Activated T-cell treated with anti-CD3 and anti-CD28 coated beads for 24 hours (primary cell): ENCODE measurements around the gene SIX3.

Experiments
- DNase-seq: peaks from one replicate; pipeline ENCODE4 v3.0.0-alpha.2; 2020; ENCODE audit warnings: low read depth

SIX3 gene

GRCh38 chr2:44941551-44942234 lies at the start of gene SIX3:
SIX3 (plus strand) TSS chr2:44941702; CDS start chr2:44942105, 403 bp downstream.
- peak; percentile 35 for DNase-seq

GRCh38 chr2:44894058-44894457 lies 47.4 kb upstream of the SIX3 start:
- no peak for DNase-seq

GRCh38 chr2:44895061-44895460 lies 46.4 kb upstream of the SIX3 start:
- no peak for DNase-seq

GRCh38 chr2:44897406-44897805 lies 44.1 kb upstream of the SIX3 start:
- DNase-seq: no peak

- DNase-seq: no peak
Observed at GRCh38 chr2:44902217-44903137, 39.0 kb upstream of the SIX3 start.

- DNase-seq: no peak
Observed at GRCh38 chr2:44904578-44904977, 36.9 kb upstream of the SIX3 start.

- DNase-seq: no peak
Observed at GRCh38 chr2:44906972-44907371, 34.5 kb upstream of the SIX3 start.

- DNase-seq: no peak
Observed at GRCh38 chr2:44909831-44910230, 31.7 kb upstream of the SIX3 start.

- no peak for DNase-seq
Observed at GRCh38 chr2:44912660-44913059, 28.8 kb upstream of the SIX3 start.

GRCh38 chr2:44916291-44916690 lies 25.2 kb upstream of the SIX3 start:
- no peak for DNase-seq

GRCh38 chr2:44918095-44918775 lies 23.3 kb upstream of the SIX3 start:
- no peak for DNase-seq

GRCh38 chr2:44920751-44921150 lies 20.8 kb upstream of the SIX3 start:
- no peak for DNase-seq

- no peak for DNase-seq
Observed at GRCh38 chr2:44922776-44923175, 18.7 kb upstream of the SIX3 start.

GRCh38 chr2:44925561-44926136 lies 15.9 kb upstream of the SIX3 start:
- DNase-seq: no peak

GRCh38 chr2:44926957-44927356 lies 14.5 kb upstream of the SIX3 start:
- DNase-seq: no peak

- no peak for DNase-seq
Observed at GRCh38 chr2:44927985-44928482, 13.5 kb upstream of the SIX3 start.

- no peak for DNase-seq
Observed at GRCh38 chr2:44928483-44929158, 12.9 kb upstream of the SIX3 start.

GRCh38 chr2:44929159-44929734 lies 12.3 kb upstream of the SIX3 start:
- DNase-seq: no peak

- no peak for DNase-seq
Observed at GRCh38 chr2:44929735-44930273, 11.7 kb upstream of the SIX3 start.

- no peak for DNase-seq
Observed at GRCh38 chr2:44930274-44931197, 11.0 kb upstream of the SIX3 start.
